ENCODE data around the gene BCAN.

The BCAN gene

GRCh38 chr1:156681196-156681960 is 39.5 kb downstream of the BCAN start:
- no peak for DNase-seq

- DNase-seq = no peak
These were observed 40.4 kb downstream of the BCAN start for GRCh38 chr1:156682166-156682890.

GRCh38 chr1:156684227-156684782 is 42.4 kb downstream of the BCAN start:
- DNase-seq = no peak

- DNase-seq = peak; percentile 67
These were observed 47.4 kb downstream of the BCAN start for GRCh38 chr1:156689035-156689952.

GRCh38 chr1:156689953-156690674 is 48.2 kb downstream of the BCAN start:
- DNase-seq = no peak

- DNase-seq = no peak
These were observed 48.7 kb downstream of the BCAN start for GRCh38 chr1:156690675-156691036.

GRCh38 chr1:156691191-156691590 is 49.3 kb downstream of the BCAN start:
- no peak for DNase-seq

GRCh38 chr1:156691665-156692440 is 49.9 kb downstream of the BCAN start:
- DNase-seq = no peak

- no peak for DNase-seq
These were observed 50.6 kb downstream of the BCAN start for GRCh38 chr1:156692441-156692924.

- no peak for DNase-seq
These were observed 51.3 kb downstream of the BCAN start for GRCh38 chr1:156692925-156693847.

- no peak for DNase-seq
These were observed 52.2 kb downstream of the BCAN start for GRCh38 chr1:156693848-156694689.

GRCh38 chr1:156694690-156694962 is 52.7 kb downstream of the BCAN start:
- no peak for DNase-seq

GRCh38 chr1:156696755-156697154 is 54.8 kb downstream of the BCAN start:
- no peak for DNase-seq

- no peak for DNase-seq
These were observed 55.6 kb downstream of the BCAN start for GRCh38 chr1:156697481-156697880.

- no peak for DNase-seq
These were observed 57.1 kb downstream of the BCAN start for GRCh38 chr1:156698995-156699394.

GRCh38 chr1:156700736-156701531 is 59.0 kb downstream of the BCAN start:
- DNase-seq = no peak

- DNase-seq = no peak
These were observed 61.4 kb downstream of the BCAN start for GRCh38 chr1:156703336-156703735.

- DNase-seq = no peak
These were observed 61.8 kb downstream of the BCAN start for GRCh38 chr1:156703741-156704140.
